GM13977 (cell line): Measurements from ENCODE around the gene IRX2.

Experiments
- DNase-seq: peaks from one replicate; pipeline ENCODE4 v3.0.0; 2012; ENCODE audit warnings: low spot score
- in situ Hi-C: fragments of 300-500 bp; cut with MboI; formaldehyde crosslinking; loops from one replicate; pipeline ENCODE4 v1.12.0; 2022; ENCODE audit warnings: low sequenced_read_pairs, low pct_unique_long_range_greater_than_20kb, mixed read lengths, inconsistent platforms; ENCODE audit not compliant: unreplicated experiment
- TF ChIP-seq, protein P1 (sequence below): IDR thresholded peaks from 2 replicates; pipeline ENCODE4 v1.5.1; 2012; ENCODE audit warnings: mild to moderate bottlenecking, control low read depth; ENCODE audit not compliant: insufficient read depth; ENCODE audit errors: extremely low read depth, missing control alignments

IRX2 gene

DNA sequence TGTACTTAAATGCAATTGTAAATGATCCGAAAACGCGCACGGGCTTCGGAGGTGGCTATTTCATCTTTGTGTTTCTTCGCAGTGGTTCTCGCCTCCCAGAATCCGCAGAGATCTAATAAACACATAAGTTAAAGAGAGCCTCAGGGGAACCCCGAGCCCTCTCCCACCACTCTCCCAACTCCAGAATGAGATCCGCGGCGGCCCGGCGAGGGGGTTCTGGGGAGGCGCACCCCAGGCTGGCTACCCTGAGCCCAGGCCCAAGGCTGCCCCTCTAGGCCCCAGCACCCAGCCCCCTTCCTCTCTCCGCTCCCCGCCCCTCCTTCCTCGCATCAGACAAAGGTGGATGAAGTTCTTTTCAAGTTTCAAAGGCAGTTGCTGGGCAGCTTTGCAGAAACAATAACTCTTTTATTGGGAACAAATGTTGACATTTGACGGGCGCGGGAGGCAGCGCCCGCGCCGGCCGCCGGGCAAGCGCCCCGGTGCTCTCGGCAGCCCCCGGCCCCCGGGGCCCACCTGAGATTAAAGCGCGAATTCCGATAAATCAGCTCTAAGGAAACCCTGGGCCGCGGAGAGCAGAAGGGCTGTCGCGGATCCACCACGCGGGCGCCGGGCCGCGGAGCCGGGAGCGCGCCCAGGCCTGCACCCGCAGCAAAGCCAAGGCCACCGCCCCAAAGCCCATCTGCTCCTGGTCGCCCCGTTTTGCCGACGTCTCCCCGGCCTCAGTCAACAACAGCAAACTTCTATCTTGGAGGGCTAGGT, 8.4 kb downstream of the IRX2 start:
- in situ Hi-C loops = no loop called here

GRCh38 chr5:2741956-2742355, 9.5 kb downstream of the IRX2 start:
- TF ChIP-seq, protein P1, sequence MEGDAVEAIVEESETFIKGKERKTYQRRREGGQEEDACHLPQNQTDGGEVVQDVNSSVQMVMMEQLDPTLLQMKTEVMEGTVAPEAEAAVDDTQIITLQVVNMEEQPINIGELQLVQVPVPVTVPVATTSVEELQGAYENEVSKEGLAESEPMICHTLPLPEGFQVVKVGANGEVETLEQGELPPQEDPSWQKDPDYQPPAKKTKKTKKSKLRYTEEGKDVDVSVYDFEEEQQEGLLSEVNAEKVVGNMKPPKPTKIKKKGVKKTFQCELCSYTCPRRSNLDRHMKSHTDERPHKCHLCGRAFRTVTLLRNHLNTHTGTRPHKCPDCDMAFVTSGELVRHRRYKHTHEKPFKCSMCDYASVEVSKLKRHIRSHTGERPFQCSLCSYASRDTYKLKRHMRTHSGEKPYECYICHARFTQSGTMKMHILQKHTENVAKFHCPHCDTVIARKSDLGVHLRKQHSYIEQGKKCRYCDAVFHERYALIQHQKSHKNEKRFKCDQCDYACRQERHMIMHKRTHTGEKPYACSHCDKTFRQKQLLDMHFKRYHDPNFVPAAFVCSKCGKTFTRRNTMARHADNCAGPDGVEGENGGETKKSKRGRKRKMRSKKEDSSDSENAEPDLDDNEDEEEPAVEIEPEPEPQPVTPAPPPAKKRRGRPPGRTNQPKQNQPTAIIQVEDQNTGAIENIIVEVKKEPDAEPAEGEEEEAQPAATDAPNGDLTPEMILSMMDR = no peak
- in situ Hi-C loops = no loop called here
- DNase-seq = no peak

More for the DNA sequence above, 8.4 kb downstream of the IRX2 start:
- no peak for DNase-seq
- TF ChIP-seq, protein P1 = no peak

- in situ Hi-C loops = no loop called here
Measured at GRCh38 chr5:2740876-2741555, 10.5 kb downstream of the IRX2 start.

DNA sequence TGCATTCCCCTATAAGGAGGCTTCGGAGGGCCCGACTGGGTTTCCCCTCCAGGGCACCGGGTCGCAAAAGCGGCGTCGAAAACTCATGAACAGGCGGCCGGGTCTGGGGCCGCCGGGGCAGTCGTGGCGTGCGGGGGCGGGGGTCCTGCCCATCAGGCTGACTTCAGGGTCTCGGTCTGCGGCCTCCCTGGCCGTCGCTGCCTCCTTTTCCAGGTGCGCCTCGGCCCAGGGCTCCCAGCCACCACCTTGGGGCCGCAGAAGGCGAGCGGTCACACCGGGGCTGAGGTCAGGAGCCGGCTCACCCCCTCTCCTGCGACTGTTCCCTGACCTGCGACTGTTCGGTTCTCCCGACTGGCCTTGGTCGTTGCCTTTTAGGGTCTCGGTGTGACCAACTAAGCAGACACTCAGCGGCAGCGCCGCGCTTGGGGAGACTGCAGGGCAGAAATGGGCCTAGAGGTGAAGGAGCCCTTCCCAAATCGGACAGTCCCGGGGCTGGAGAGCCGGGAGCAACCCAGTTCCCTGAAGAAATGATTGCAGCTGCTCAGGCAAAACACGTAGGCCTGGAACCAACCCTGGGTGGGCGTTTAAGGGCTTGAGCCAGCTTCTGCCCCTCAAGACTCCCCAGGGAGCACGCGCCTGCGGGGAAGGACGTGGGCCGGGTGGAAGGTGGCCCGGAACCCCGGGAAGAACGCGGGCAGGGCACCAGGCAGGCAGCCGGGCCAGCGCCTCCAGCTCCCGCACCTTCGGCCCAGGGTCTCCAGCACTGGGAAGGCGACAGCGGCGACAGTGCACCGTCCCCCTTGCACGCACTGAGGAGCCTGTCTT, 11.2 kb downstream of the IRX2 start:
- TF ChIP-seq, protein P1 = no peak
- in situ Hi-C loops = no loop called here
- DNase-seq = no peak

More at GRCh38 chr5:2740876-2741555, 10.5 kb downstream of the IRX2 start:
- no peak for DNase-seq
- TF ChIP-seq, protein P1 = no peak

- TF ChIP-seq, protein P1 = no peak
- in situ Hi-C loops = no loop called here
- no peak for DNase-seq
Measured at GRCh38 chr5:2739360-2740050, 12.0 kb downstream of the IRX2 start.
